Mesenchymal stem cell (in vitro differentiated cells and primary cell): ENCODE data around the gene SUPT5H.

Source experiments
- DNase-seq: peaks from one replicate; pipeline ENCODE4 v3.0.0-alpha.2; 2013
- H2AFZ ChIP-seq: one replicate; pipeline ENCODE4 v1.6.1; 2013; ENCODE audit warnings: low read depth, mild to moderate bottlenecking, control low read depth, inconsistent platforms, low read length, moderate library complexity
- H2AK5ac ChIP-seq: 2 replicates; pipeline ENCODE4 v1.6.1; 2013; ENCODE audit warnings: low read length, moderate library complexity, mild to moderate bottlenecking, inconsistent platforms; ENCODE audit not compliant: severe bottlenecking
- H2BK120ac ChIP-seq: one replicate; pipeline ENCODE4 v1.6.1; 2013; ENCODE audit warnings: low read depth, mild to moderate bottlenecking, inconsistent platforms, low read length, moderate library complexity
- H2BK12ac ChIP-seq, 2 experiments: one replicate each; pipeline ENCODE4 v1.6.1; 2013; ENCODE audit warnings: inconsistent platforms in 2 of 2, low read length in 2 of 2, mild to moderate bottlenecking in 2 of 2, moderate library complexity in 2 of 2, control low read depth in 1 of 2
- H2BK15ac ChIP-seq: one replicate; pipeline ENCODE4 v1.6.1; 2013; ENCODE audit warnings: mild to moderate bottlenecking, low read depth, inconsistent platforms; ENCODE audit not compliant: poor library complexity, severe bottlenecking
- H2BK5ac ChIP-seq: 2 replicates; pipeline ENCODE4 v1.6.1; 2013; ENCODE audit warnings: low read depth, mild to moderate bottlenecking, low read length, control low read depth, inconsistent platforms; ENCODE audit not compliant: poor library complexity, severe bottlenecking
- H3K14ac ChIP-seq, 2 experiments: one replicate each; pipeline ENCODE4 v1.6.1; 2013; ENCODE audit warnings: inconsistent platforms in 2 of 2, low read length in 2 of 2, control low read depth in 1 of 2, mild to moderate bottlenecking in 1 of 2, moderate library complexity in 1 of 2
- H3K18ac ChIP-seq, 2 experiments: one replicate each; pipeline ENCODE4 v1.6.1; 2013; ENCODE audit warnings: inconsistent platforms in 2 of 2, low read length in 2 of 2, control low read depth in 1 of 2, low read depth in 1 of 2, mild to moderate bottlenecking in 1 of 2
- H3K23ac ChIP-seq, 2 experiments: one replicate each; pipeline ENCODE4 v1.6.1; 2013; ENCODE audit warnings: inconsistent platforms in 2 of 2, low read length in 2 of 2, mild to moderate bottlenecking in 2 of 2, moderate library complexity in 2 of 2, control low read depth in 1 of 2
- H3K27ac ChIP-seq: 2 replicates; pipeline ENCODE4 v1.5.1; 2013; ENCODE audit warnings: mild to moderate bottlenecking, moderate library complexity, low read length, control low read depth, inconsistent platforms; ENCODE audit not compliant: poor library complexity, severe bottlenecking
- H3K27me3 ChIP-seq, 2 experiments: 2 replicates each; pipeline versions ENCODE4 v1.6.1 to v1.7.0; 2013; ENCODE audit warnings: low read length in 2 of 2, mild to moderate bottlenecking in 2 of 2, moderate library complexity in 2 of 2, control low read depth in 1 of 2, inconsistent platforms in 1 of 2; ENCODE audit not compliant: control insufficient read depth in 1 of 2, insufficient read depth in 1 of 2
- H3K36me3 ChIP-seq, 2 experiments: 2 replicates each; pipeline versions ENCODE4 v1.6.1 to v1.7.0; 2013; ENCODE audit warnings: low read length in 2 of 2, control low read depth in 1 of 2, inconsistent platforms in 1 of 2, low read depth in 1 of 2, mild to moderate bottlenecking in 1 of 2; ENCODE audit not compliant: insufficient read depth in 2 of 2, control insufficient read depth in 1 of 2
- H3K4ac ChIP-seq, 2 experiments: one replicate each; pipeline ENCODE4 v1.6.1; 2013; ENCODE audit warnings: inconsistent platforms in 2 of 2, low read length in 2 of 2, mild to moderate bottlenecking in 2 of 2, moderate library complexity in 2 of 2, control low read depth in 1 of 2, low read depth in 1 of 2
- H3K4me1 ChIP-seq: 2 replicates; pipeline ENCODE4 v1.6.1; 2013; ENCODE audit warnings: low read depth, low read length, control low read depth; ENCODE audit not compliant: control insufficient read depth, insufficient read depth
- H3K4me2 ChIP-seq: 2 replicates; pipeline ENCODE4 v1.6.1; 2013; ENCODE audit warnings: low read length, mild to moderate bottlenecking, inconsistent platforms; ENCODE audit not compliant: poor library complexity, severe bottlenecking
- H3K4me3 ChIP-seq, 2 experiments: 2 replicates each; pipeline versions ENCODE4 v1.5.1 to v1.7.0; 2013; ENCODE audit warnings: low read length in 2 of 2, mild to moderate bottlenecking in 2 of 2, control low read depth in 1 of 2, low read depth in 1 of 2; ENCODE audit not compliant: insufficient read depth in 1 of 2
- H3K79me1 ChIP-seq: replicated peaks from 2 replicates; pipeline ENCODE4 v1.6.1; 2013; ENCODE audit warnings: mild to moderate bottlenecking, control low read depth, low read length, inconsistent platforms; ENCODE audit not compliant: poor library complexity, severe bottlenecking
- H3K9ac ChIP-seq: 2 replicates; pipeline ENCODE4 v1.7.0; 2013; ENCODE audit warnings: mild to moderate bottlenecking, low read length, moderate library complexity
- H3K9me3 ChIP-seq: 2 replicates; pipeline ENCODE4 v1.7.0; 2013; ENCODE audit warnings: mild to moderate bottlenecking, low read length; ENCODE audit not compliant: control insufficient read depth
- H4K8ac ChIP-seq: one replicate; pipeline ENCODE4 v1.6.1; 2013; ENCODE audit warnings: inconsistent platforms, mild to moderate bottlenecking, low read length, moderate library complexity
- H4K91ac ChIP-seq: one replicate; pipeline ENCODE4 v1.6.1; 2013; ENCODE audit warnings: mild to moderate bottlenecking, low read length, inconsistent platforms
- WGBS: methylation state at CpG from one replicate; pipeline ENCODE4 v1.1.7; 2013; ENCODE audit warnings: mixed read lengths; 5-methylcytosine and 5-hydroxymethylcytosine counted together

Gene SUPT5H

DNA sequence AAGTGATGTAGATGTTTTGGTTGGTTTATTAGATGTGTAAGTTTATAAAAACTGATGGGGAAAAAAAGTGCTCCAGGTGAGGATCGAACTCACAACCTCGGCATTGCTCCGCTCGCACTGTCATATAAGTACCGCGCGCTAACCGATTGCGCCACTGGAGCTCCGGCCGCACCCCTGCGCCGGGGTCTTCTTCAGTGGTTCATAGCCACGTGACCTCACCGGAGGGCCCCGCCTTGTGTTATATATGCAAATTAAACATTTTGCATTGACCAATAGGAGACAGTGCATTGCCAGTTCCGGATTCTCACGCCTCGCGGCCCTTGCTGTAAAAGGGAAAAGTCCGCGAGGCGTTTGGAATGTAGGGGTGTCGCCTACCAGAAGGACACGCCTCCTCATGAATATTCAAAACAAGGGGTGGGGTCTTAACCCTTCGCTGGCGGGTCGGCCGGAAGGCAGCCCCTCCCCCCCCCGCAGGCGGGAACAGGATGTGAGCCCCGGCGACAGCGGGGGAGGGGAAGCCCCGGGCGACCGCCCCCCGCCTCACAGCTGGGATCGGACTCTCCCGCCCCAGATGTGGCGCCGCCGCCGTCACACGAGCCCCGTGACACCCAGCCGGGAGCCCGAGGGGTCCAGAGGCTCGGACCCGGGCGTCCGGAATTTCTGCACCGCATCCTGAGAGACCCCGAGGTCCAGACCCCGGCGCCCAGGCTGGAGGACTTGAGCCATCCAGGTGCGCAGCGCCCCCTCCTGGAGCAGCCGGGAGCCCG, 33.1 kb upstream of the SUPT5H start, which contains the start of gene PLEKHG2:
TSS of gene PLEKHG2 (plus strand) at position 570 of the 767 bp plus-strand sequence. CDS start 1,418 bp downstream, outside the sequence.
- Histone ChIP-seq H2BK12ac (peak within 1 kb of the TSS; percentile 35 to 37), H3K18ac (peak within 1 kb of the TSS; percentile 81 to 87), H2BK5ac (peak within 1 kb of the TSS; percentile 97), H2BK120ac (peak within 1 kb of the TSS; percentile 95), H2BK15ac (peak within 1 kb of the TSS; percentile 100), H3K9me3 (no peaks in the 10 kb centered on the region), H3K27me3 (no peaks in the 10 kb centered on the region), H2AFZ (no peak within 1 kb of the TSS), H3K27ac (peak within 1 kb of the TSS; percentile 98), H4K8ac (peak within 1 kb of the TSS; percentile 90), H3K4ac (peak within 1 kb of the TSS; percentile 58 to 97), H3K4me3 (peak within 1 kb of the TSS; percentile 75 to 92), H3K4me2 (peak within 1 kb of the TSS; percentile 83), H3K14ac (peak within 1 kb of the TSS; percentile 68 to 76), H3K4me1 (peaks cover 51% of the 10 kb centered on the region), H4K91ac (peak within 1 kb of the TSS; percentile 95), H2AK5ac (peak within 1 kb of the TSS; percentile 79), H3K9ac (peak within 1 kb of the TSS; percentile 98), H3K36me3 (peaks cover 15 to 36% of the 10 kb centered on the region in 2 experiments), H3K23ac (no peak within 1 kb of the TSS), H3K79me1 (peaks cover 5% of the 10 kb centered on the region)
- under 1% methylated on average over 57 of the region's 60 CpGs for WGBS
- DNase-seq, result peak; percentile 100

DNA sequence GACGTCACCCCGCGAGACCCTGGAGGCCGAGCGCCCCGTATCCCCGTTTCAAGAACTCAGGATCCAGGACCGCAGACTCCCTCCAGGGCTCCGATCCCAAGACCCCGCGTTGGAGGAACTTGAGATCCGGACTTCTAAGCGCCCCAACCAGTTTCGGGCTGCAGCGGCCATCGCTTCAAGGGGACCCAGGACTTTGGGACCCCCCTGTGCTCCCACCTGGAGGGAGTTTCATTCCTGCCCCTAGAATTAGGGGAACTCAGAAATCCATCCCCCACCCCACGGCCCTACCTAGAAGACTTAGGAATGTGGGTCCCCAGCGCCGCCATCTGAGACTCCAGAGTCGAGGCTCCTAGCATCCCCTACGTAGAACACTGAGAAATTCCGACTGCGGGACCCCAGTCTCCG, 32.5 kb upstream of the SUPT5H start:
- Histone ChIP-seq H3K4me3 (peak overlapping the region; percentile 75 to 92), H3K79me1 (peaks cover 7% of the 10 kb centered on the region), H3K36me3 (peaks cover 12 to 38% of the 10 kb centered on the region in 2 experiments), H3K27me3 (no peaks in the 10 kb centered on the region), H4K8ac (peak overlapping the region; percentile 90), H3K27ac (peak overlapping the region; percentile 98), H2AFZ (no peak overlapping the region), H2BK15ac (peak overlapping the region; percentile 100), H3K9me3 (no peaks in the 10 kb centered on the region), H3K4ac (peak overlapping the region; percentile 58 to 97), H3K23ac (no peak overlapping the region), H2BK12ac (peak overlapping the region; percentile 35 to 37), H3K18ac (peak overlapping the region; percentile 81 to 87), H2BK5ac (peak overlapping the region; percentile 97), H2AK5ac (peak overlapping the region; percentile 79), H3K4me1 (peaks cover 51% of the 10 kb centered on the region), H2BK120ac (peak overlapping the region; percentile 95), H3K9ac (peak overlapping the region; percentile 98), H3K14ac (peak overlapping the region; percentile 68 to 76), H3K4me2 (peak overlapping the region; percentile 62), H4K91ac (peak overlapping the region; percentile 95)
- under 1% methylated on average over 24 of the region's 24 CpGs for WGBS
- DNase-seq, result no peak

DNA sequence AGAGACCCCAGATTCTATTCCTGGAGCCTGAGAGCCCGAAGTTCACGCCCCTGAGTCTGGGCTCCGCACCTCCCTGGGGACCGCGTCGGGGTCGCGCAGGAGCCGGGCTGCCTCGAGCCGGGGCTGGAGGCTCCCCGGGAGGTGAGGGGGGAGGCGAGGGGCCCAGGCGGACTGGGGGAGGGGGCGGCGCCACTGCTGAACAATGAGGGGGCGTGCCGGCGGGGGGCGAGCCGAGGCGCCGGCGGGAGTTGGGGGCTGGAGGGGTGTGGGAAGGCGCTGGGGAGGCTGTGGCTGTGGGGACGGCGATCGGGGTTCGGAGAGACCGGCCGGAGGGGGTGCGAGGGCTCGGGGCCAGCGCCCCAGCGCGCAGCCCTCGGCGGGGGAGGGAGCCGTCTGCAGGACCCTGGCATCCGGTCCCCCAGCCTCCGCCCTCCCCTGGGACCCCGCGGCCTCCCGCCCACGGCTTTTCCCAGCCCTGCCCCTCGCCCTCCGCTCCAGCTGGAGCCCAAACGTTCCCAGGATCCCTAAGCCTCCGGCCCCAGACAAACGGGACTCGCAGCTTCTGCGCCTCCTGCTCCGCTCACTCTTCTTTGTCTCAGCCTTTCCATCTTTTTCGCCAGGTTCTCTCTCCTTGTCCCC, 32.0 kb upstream of the SUPT5H start:
- Histone ChIP-seq H4K91ac (peak overlapping the region; percentile 95), H3K4me2 (peak overlapping the region; percentile 83), H3K14ac (peak overlapping the region in 1 of 2 experiments; percentile 62), H3K79me1 (peaks cover 7% of the 10 kb centered on the region), H3K4me3 (peak overlapping the region; percentile 75 to 92), H3K9ac (peak overlapping the region; percentile 98), H2BK5ac (peak overlapping the region; percentile 97), H3K18ac (peak overlapping the region; percentile 81 to 87), H2BK12ac (peak overlapping the region in 1 of 2 experiments; percentile 75), H3K36me3 (peaks cover 7 to 38% of the 10 kb centered on the region in 2 experiments), H3K27me3 (no peaks in the 10 kb centered on the region), H3K9me3 (no peaks in the 10 kb centered on the region), H3K4ac (peak overlapping the region; percentile 58 to 97), H2AK5ac (peak overlapping the region; percentile 90), H4K8ac (peak overlapping the region; percentile 79), H3K4me1 (peaks cover 46% of the 10 kb centered on the region), H2BK120ac (peak overlapping the region; percentile 95), H3K23ac (no peak overlapping the region), H2AFZ (no peak overlapping the region), H3K27ac (peak overlapping the region; percentile 98), H2BK15ac (peak overlapping the region; percentile 83)
- DNase-seq, result peak; percentile 77
- under 1% methylated on average over 41 of the region's 54 CpGs for WGBS
